GM12891 (cell line): ENCODE data around the gene MX2.
A peak's percentile ranks its signal among the peaks of the same experiment; 100 is the strongest.

Experiments
- DNase-seq: peaks from one replicate; pipeline ENCODE4 v3.0.0; 2011; ENCODE audit warnings: low spot score; ENCODE audit not compliant: insufficient read length
- FAIRE-seq: peaks from 2 replicates; lab custom pipeline; 2011; peaks lifted over from hg19 to GRCh38; lab: Jason Lieb, UNC
- PAX5 ChIP-seq: IDR thresholded peaks from 2 replicates; pipeline ENCODE4 v1.6.1; 2011; ENCODE audit warnings: low read length, moderate library complexity, mild to moderate bottlenecking; ENCODE audit not compliant: insufficient read depth, severe bottlenecking
- POLR2A ChIP-seq: IDR thresholded peaks from 2 replicates; pipeline ENCODE4 v1.6.1; 2011; ENCODE audit warnings: low read depth, low read length, control low read depth
- POLR2AphosphoS5 ChIP-seq: IDR thresholded peaks from 2 replicates; pipeline ENCODE4 v1.6.1; 2011; ENCODE audit warnings: low read depth, low read length, control low read depth
- POU2F2 ChIP-seq: IDR thresholded peaks from 2 replicates; pipeline ENCODE4 v1.6.1; 2011; ENCODE audit warnings: low read depth, mild to moderate bottlenecking, control low read depth, low read length, moderate library complexity
- SPI1 ChIP-seq: IDR thresholded peaks from 2 replicates; pipeline ENCODE4 v1.6.1; 2011; ENCODE audit warnings: low read depth, low read length, control low read depth
- TAF1 ChIP-seq: IDR thresholded peaks from 2 replicates; pipeline ENCODE4 v1.6.1; 2011; ENCODE audit warnings: low read depth, low read length, control low read depth

The MX2 gene

GRCh38 chr21:41321211-41321907, 40.5 kb upstream of the MX2 start:
- TF ChIP-seq POLR2AphosphoS5 (no peak), TAF1 (no peak), PAX5 (no peak), POLR2A (no peak), SPI1 (no peak)

DNA sequence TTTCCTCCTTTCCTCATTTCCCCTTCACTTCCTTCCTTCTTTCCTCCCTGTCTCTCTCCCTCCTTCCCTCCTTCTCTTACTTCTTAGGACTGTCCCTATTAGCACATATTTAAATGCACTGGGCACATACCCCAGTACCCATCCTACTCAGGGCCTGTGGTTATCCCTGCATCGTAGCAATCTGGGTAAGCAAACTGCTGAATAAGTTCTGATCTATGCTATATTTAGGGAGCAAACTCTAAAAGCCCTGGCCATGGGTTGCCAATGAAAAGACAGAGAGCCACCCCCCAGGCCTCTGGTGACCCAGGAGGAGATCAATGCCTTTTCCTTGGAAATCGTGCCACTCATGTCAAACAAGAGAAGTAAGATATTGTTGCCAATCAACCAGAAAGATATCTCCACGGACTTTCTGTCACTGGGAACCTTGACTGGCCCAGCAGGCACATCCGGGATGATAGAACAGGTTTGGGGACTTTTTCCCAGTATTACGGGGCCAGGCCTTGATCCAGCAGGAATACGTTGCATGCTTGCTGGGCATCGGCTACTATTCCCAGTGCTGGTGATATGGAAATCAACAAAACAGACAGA, 39.8 kb upstream of the MX2 start:
- DNase-seq = no peak
- no peak for FAIRE-seq
- TF ChIP-seq POU2F2 (no peak), TAF1 (no peak), SPI1 (no peak), POLR2A (no peak), PAX5 (no peak), POLR2AphosphoS5 (no peak)

More at GRCh38 chr21:41321211-41321907, 40.5 kb upstream of the MX2 start:
- FAIRE-seq = peak; percentile 23
- peak; percentile 37 for DNase-seq

GRCh38 chr21:41322496-41323382, 39.1 kb upstream of the MX2 start:
- DNase-seq (no peak), FAIRE-seq (no peak)
- TF ChIP-seq TAF1 = no peak
- TF ChIP-seq POLR2A = no peak
- no peak for TF ChIP-seq PAX5
- no peak for TF ChIP-seq SPI1

DNA sequence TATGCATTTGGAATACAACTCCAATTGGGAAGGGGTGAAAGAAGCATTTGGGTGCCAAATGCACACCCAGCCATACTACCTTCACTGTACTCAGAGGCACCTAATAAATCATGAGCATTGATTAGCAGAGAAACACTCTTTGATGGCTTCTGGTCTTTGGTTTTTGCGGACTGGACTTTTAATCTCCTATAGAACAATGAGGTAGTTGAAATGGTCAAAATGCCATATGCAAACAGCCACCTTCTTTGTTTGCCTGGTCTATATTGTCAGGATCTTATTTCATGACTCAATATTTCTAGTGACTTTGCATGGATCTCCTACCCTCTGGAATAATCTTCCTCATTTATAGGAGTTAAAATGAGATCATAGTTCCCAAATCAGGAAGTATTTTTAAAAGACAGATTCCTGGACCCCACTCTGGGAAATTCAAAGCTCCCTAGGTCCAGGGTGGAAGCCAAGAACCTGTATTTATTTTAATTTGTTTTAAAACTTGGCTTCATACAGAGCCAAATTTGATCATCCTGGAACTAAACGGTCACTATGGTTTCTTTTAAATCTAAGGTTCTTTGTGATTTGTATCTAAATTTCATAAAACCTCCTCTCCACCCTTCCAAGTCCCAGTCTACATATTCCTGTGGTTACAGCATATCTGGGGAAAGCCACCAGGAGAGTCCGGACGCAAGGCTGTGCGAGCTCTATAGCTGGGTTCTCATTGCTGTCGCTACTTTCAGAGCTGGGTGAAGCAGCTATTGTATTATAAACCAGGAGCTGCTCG, 36.5 kb upstream of the MX2 start:
- FAIRE-seq (no peak), DNase-seq (no peak)
- TF ChIP-seq TAF1 = no peak
- TF ChIP-seq PAX5 = no peak
- no peak for TF ChIP-seq POLR2A
- TF ChIP-seq SPI1 = no peak

GRCh38 chr21:41326414-41327080, 35.3 kb upstream of the MX2 start:
- no peak for DNase-seq
- FAIRE-seq = no peak
- TF ChIP-seq POU2F2 (no peak), TAF1 (no peak), SPI1 (no peak), POLR2AphosphoS5 (no peak), POLR2A (no peak), PAX5 (no peak)

DNA sequence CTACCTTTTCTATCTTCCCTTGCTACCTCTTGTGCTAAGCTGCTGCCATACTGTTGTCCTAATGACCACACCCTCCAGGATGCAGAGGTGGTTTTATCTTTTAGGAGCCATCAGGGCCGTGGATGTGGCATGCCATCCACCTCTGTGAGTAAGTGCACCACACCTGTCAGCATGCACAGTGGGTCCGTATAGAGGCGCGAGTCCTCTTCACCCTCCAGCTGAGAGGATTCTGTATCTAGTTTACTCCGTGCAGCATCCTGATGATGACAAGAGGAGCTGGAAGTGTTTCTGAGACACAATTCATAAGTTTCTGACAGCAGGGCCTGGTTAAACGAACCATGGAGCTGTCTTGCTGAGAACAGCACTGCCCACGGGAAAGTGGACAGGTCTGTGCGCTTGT, 34.1 kb upstream of the MX2 start:
- FAIRE-seq = no peak
- no peak for TF ChIP-seq PAX5
- TF ChIP-seq POLR2A = no peak
- TF ChIP-seq SPI1 = no peak
- TF ChIP-seq POU2F2 = no peak
- no peak for TF ChIP-seq TAF1
- TF ChIP-seq POLR2AphosphoS5 = no peak
- DNase-seq = no peak

GRCh38 chr21:41328660-41329607, 32.9 kb upstream of the MX2 start:
- DNase-seq = no peak
- no peak for FAIRE-seq
- TF ChIP-seq POU2F2 = no peak
- no peak for TF ChIP-seq TAF1
- no peak for TF ChIP-seq SPI1
- no peak for TF ChIP-seq POLR2A

DNA sequence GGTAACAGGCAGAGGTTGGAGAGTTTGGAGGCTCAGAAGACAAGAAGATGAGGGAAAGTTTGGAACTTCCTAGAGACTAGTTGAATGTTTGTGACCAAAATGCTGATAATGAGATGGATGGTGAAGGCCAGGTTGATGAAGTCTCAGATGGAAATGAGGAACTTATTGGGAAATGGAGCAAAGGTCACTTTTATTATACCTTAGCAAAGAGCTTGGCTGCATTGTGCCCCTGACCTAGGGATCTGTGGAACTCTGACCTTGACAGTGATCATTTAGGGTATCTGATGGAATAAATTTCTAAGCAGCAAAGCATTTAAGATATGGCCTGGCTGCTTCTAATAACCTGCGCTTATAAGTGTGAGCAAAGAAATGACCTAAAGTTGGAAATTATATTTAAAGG, 28.1 kb upstream of the MX2 start:
- TF ChIP-seq POU2F2 (no peak), POLR2AphosphoS5 (no peak), TAF1 (no peak), PAX5 (no peak), POLR2A (no peak), SPI1 (no peak)
- DNase-seq (no peak), FAIRE-seq (no peak)
